Keratinocyte (primary cell): ENCODE results near the gene SORL1. TPM values are rescaled to one million over a fixed set of nuclear protein-coding genes. Genes with fewer than 3 reads are reported as not detected.

ENCODE experiments used
- DNase-seq: peaks from one replicate; pipeline ENCODE4 v3.0.0-alpha.2; 2011; ENCODE audit warnings: low read depth, missing footprints, low spot score
- FAIRE-seq: peaks from 2 replicates; lab custom pipeline; 2011; peaks lifted over from hg19 to GRCh38; lab: Jason Lieb, UNC
- H2AFZ ChIP-seq: 2 replicates; pipeline ENCODE4 v1.6.0; 2012; ENCODE audit warnings: low read length, control low read depth, inconsistent platforms; ENCODE audit not compliant: control insufficient read depth
- H3K27ac ChIP-seq: 2 replicates; pipeline ENCODE4 v1.5.1; 2011; ENCODE audit warnings: low read length; ENCODE audit not compliant: control insufficient read depth, insufficient read depth
- H3K27me3 ChIP-seq: 3 replicates; pipeline ENCODE4 v1.6.0; 2011; ENCODE audit warnings: low read length; ENCODE audit not compliant: control insufficient read depth, insufficient read depth; ENCODE audit errors: extremely low read depth
- H3K36me3 ChIP-seq, 2 experiments: 2 replicates in 1 of 2; 3 replicates in 1 of 2; pipeline ENCODE4 v1.5.1; 2011; ENCODE audit warnings: low read length in 2 of 2, mild to moderate bottlenecking in 1 of 2; ENCODE audit not compliant: control insufficient read depth in 2 of 2, insufficient read depth in 2 of 2; ENCODE audit errors: extremely low read depth in 1 of 2
- H3K4me1 ChIP-seq: 3 replicates; pipeline ENCODE4 v1.5.1; 2011; ENCODE audit warnings: low read length; ENCODE audit not compliant: control insufficient read depth, insufficient read depth; ENCODE audit errors: extremely low read depth
- H3K4me2 ChIP-seq: 3 replicates; pipeline ENCODE4 v1.6.0; 2011; ENCODE audit warnings: low read depth, low read length; ENCODE audit not compliant: control insufficient read depth, insufficient read depth; ENCODE audit errors: extremely low read depth
- H3K4me3 ChIP-seq, 3 experiments: fragments of 200-600 bp in 1 of 3; sonication (generic) in 1 of 3; 2 replicates in 2 of 3; 3 replicates in 1 of 3; pipeline ENCODE4 v1.5.1; 2011 to 2016; ENCODE audit warnings: low read length in 3 of 3, mild to moderate bottlenecking in 3 of 3, control low read depth in 2 of 3, inconsistent platforms in 1 of 3, low read depth in 1 of 3, mixed read lengths in 1 of 3, mixed run types in 1 of 3, moderate library complexity in 1 of 3; ENCODE audit not compliant: control insufficient read depth in 2 of 3, insufficient read depth in 2 of 3; ENCODE audit errors: extremely low read depth in 1 of 3
- H3K79me2 ChIP-seq: 2 replicates; pipeline ENCODE4 v1.6.0; 2012; ENCODE audit warnings: low read length; ENCODE audit not compliant: control insufficient read depth, insufficient read depth
- H3K9ac ChIP-seq: 3 replicates; pipeline ENCODE4 v1.6.0; 2011; ENCODE audit warnings: low read length; ENCODE audit not compliant: control insufficient read depth, insufficient read depth; ENCODE audit errors: extremely low read depth
- H3K9me1 ChIP-seq: 3 replicates; pipeline ENCODE4 v1.6.0; 2011; ENCODE audit warnings: low read length; ENCODE audit not compliant: control insufficient read depth, insufficient read depth; ENCODE audit errors: extremely low read depth
- H3K9me3 ChIP-seq: 2 replicates; pipeline ENCODE4 v1.5.1; 2012; ENCODE audit warnings: low read depth, low read length; ENCODE audit not compliant: control insufficient read depth
- H4K20me1 ChIP-seq: 3 replicates; pipeline ENCODE4 v1.6.0; 2011; ENCODE audit warnings: low read length; ENCODE audit not compliant: control insufficient read depth, insufficient read depth; ENCODE audit errors: extremely low read depth
- EZH2 ChIP-seq: IDR thresholded peaks from one replicate; pipeline ENCODE4 v1.6.1; 2012; ENCODE audit warnings: inconsistent platforms, mild to moderate bottlenecking, low read length, moderate library complexity
- dilution Hi-C: fragments of 300-500 bp; cut with MboI; formaldehyde crosslinking; loops from one replicate; pipeline ENCODE4 v1.7.0; 2020; ENCODE audit warnings: low sequenced_read_pairs; ENCODE audit not compliant: extremely low pct_ligation_motif_present
- polyA plus RNA-seq, 5 experiments: library from polyadenylated mRNA; depleted of rRNA in 3 of 5; stranded (reverse) in 3 of 5; stranded (forward) in 1 of 5; unstranded in 1 of 5; fragments of >200 nt; gene quantifications; 1 replicate in 1 of 5; 2 replicates in 3 of 5; 3 replicates in 1 of 5; pipeline versions ENCODE4 v1.2.1 to v1.2.3, GENCODE V29; 2011 to 2012; ENCODE audit warnings: missing spikeins in 2 of 5, low read depth in 1 of 5, low replicate concordance in 1 of 5
- TF ChIP-seq, protein P1 (sequence below), 3 experiments: IDR thresholded peaks in 1 of 3; conservative IDR thresholded peaks in 1 of 3; optimal IDR thresholded peaks in 1 of 3; 2 replicates in 2 of 3; 3 replicates in 1 of 3; pipeline versions ENCODE3 to v1.5.1; 2011; ENCODE audit warnings: low read length in 3 of 3, mild to moderate bottlenecking in 3 of 3, moderate library complexity in 2 of 3, control low read depth in 1 of 3, inconsistent platforms in 1 of 3; ENCODE audit not compliant: insufficient read depth in 2 of 3; ENCODE audit errors: extremely low read depth in 1 of 3

SORL1 gene
- polyA plus RNA-seq, 1 donor (not counting 4 experiments of a cell fraction or from before 2014, with no cell fraction given) = 38.9 TPM

- TF ChIP-seq, protein P1, sequence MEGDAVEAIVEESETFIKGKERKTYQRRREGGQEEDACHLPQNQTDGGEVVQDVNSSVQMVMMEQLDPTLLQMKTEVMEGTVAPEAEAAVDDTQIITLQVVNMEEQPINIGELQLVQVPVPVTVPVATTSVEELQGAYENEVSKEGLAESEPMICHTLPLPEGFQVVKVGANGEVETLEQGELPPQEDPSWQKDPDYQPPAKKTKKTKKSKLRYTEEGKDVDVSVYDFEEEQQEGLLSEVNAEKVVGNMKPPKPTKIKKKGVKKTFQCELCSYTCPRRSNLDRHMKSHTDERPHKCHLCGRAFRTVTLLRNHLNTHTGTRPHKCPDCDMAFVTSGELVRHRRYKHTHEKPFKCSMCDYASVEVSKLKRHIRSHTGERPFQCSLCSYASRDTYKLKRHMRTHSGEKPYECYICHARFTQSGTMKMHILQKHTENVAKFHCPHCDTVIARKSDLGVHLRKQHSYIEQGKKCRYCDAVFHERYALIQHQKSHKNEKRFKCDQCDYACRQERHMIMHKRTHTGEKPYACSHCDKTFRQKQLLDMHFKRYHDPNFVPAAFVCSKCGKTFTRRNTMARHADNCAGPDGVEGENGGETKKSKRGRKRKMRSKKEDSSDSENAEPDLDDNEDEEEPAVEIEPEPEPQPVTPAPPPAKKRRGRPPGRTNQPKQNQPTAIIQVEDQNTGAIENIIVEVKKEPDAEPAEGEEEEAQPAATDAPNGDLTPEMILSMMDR (optimal IDR thresholded peaks at IDR 0.05 in 1 of 3, IDR thresholded peaks at IDR 0.05 in 1 of 3, conservative IDR thresholded peaks at IDR 0.05 in 1 of 3; ENCODE audit: extremely low read depth in 1 of 3, insufficient read depth in 2 of 3, low read length in 3 of 3) = no peak
- TF ChIP-seq EZH2 = no peak
These were observed 192.9 kb downstream of the SORL1 start for GRCh38 chr11:121645001-121645400.

GRCh38 chr11:121645596-121645995 is 193.5 kb downstream of the SORL1 start:
- TF ChIP-seq, protein P1 (optimal IDR thresholded peaks at IDR 0.05 in 1 of 3, IDR thresholded peaks at IDR 0.05 in 1 of 3, conservative IDR thresholded peaks at IDR 0.05 in 1 of 3; ENCODE audit: extremely low read depth in 1 of 3, insufficient read depth in 2 of 3, low read length in 3 of 3) = no peak
- no peak for TF ChIP-seq EZH2

More at GRCh38 chr11:121645001-121645400, 192.9 kb downstream of the SORL1 start:
- DNase-seq (no peak), FAIRE-seq (no peak)
- dilution Hi-C loops = no loop called here
- H3K4me2 ChIP-seq = no peak overlapping the region
- no peak overlapping the region for H3K9ac ChIP-seq
- H3K9me1 ChIP-seq = no peaks in the 10 kb centered on the region
- H3K27ac ChIP-seq = no peak overlapping the region
- H2AFZ ChIP-seq = no peak overlapping the region
- no peaks in the 10 kb centered on the region for H3K79me2 ChIP-seq
- no peaks in the 10 kb centered on the region for H3K9me3 ChIP-seq
- no peaks in the 10 kb centered on the region for H3K4me1 ChIP-seq
- H3K4me3 ChIP-seq = no peak overlapping the region
- no peaks in the 10 kb centered on the region for H4K20me1 ChIP-seq
- no peaks in the 10 kb centered on the region for H3K36me3 ChIP-seq
- H3K27me3 ChIP-seq = no peaks in the 10 kb centered on the region

More at GRCh38 chr11:121645596-121645995, 193.5 kb downstream of the SORL1 start:
- H3K4me2 ChIP-seq = no peak overlapping the region
- FAIRE-seq = no peak
- no peaks in the 10 kb centered on the region for H3K4me1 ChIP-seq
- no peak overlapping the region for H3K4me3 ChIP-seq
- no peaks in the 10 kb centered on the region for H4K20me1 ChIP-seq
- H3K9me3 ChIP-seq = no peaks in the 10 kb centered on the region
- DNase-seq = no peak
- H3K9me1 ChIP-seq = no peaks in the 10 kb centered on the region
- dilution Hi-C loops = no loop called here
- H3K27me3 ChIP-seq = no peaks in the 10 kb centered on the region
- H3K36me3 ChIP-seq = no peaks in the 10 kb centered on the region
- no peak overlapping the region for H2AFZ ChIP-seq
- H3K9ac ChIP-seq = no peak overlapping the region
- H3K27ac ChIP-seq = no peak overlapping the region
- no peaks in the 10 kb centered on the region for H3K79me2 ChIP-seq
